Keratinocyte (primary cell): Measurements from ENCODE around the gene HYAL2. TPM values are rescaled to one million over a fixed set of nuclear protein-coding genes. Genes with fewer than 3 reads are reported as not detected.

Source experiments
- DNase-seq: peaks from one replicate; pipeline ENCODE4 v3.0.0-alpha.2; 2011; ENCODE audit warnings: low read depth, missing footprints, low spot score
- FAIRE-seq: peaks from 2 replicates; lab custom pipeline; 2011; peaks lifted over from hg19 to GRCh38; lab: Jason Lieb, UNC
- H2AFZ ChIP-seq: 2 replicates; pipeline ENCODE4 v1.6.0; 2012; ENCODE audit warnings: low read length, control low read depth, inconsistent platforms; ENCODE audit not compliant: control insufficient read depth
- H3K27ac ChIP-seq: 2 replicates; pipeline ENCODE4 v1.5.1; 2011; ENCODE audit warnings: low read length; ENCODE audit not compliant: control insufficient read depth, insufficient read depth
- H3K27me3 ChIP-seq: 3 replicates; pipeline ENCODE4 v1.6.0; 2011; ENCODE audit warnings: low read length; ENCODE audit not compliant: control insufficient read depth, insufficient read depth; ENCODE audit errors: extremely low read depth
- H3K36me3 ChIP-seq, 2 experiments: 2 replicates in 1 of 2; 3 replicates in 1 of 2; pipeline ENCODE4 v1.5.1; 2011; ENCODE audit warnings: low read length in 2 of 2, mild to moderate bottlenecking in 1 of 2; ENCODE audit not compliant: control insufficient read depth in 2 of 2, insufficient read depth in 2 of 2; ENCODE audit errors: extremely low read depth in 1 of 2
- H3K4me1 ChIP-seq: 3 replicates; pipeline ENCODE4 v1.5.1; 2011; ENCODE audit warnings: low read length; ENCODE audit not compliant: control insufficient read depth, insufficient read depth; ENCODE audit errors: extremely low read depth
- H3K4me2 ChIP-seq: 3 replicates; pipeline ENCODE4 v1.6.0; 2011; ENCODE audit warnings: low read depth, low read length; ENCODE audit not compliant: control insufficient read depth, insufficient read depth; ENCODE audit errors: extremely low read depth
- H3K4me3 ChIP-seq, 3 experiments: fragments of 200-600 bp in 1 of 3; sonication (generic) in 1 of 3; 2 replicates in 2 of 3; 3 replicates in 1 of 3; pipeline ENCODE4 v1.5.1; 2011 to 2016; ENCODE audit warnings: low read length in 3 of 3, mild to moderate bottlenecking in 3 of 3, control low read depth in 2 of 3, inconsistent platforms in 1 of 3, low read depth in 1 of 3, mixed read lengths in 1 of 3, mixed run types in 1 of 3, moderate library complexity in 1 of 3; ENCODE audit not compliant: control insufficient read depth in 2 of 3, insufficient read depth in 2 of 3; ENCODE audit errors: extremely low read depth in 1 of 3
- H3K79me2 ChIP-seq: 2 replicates; pipeline ENCODE4 v1.6.0; 2012; ENCODE audit warnings: low read length; ENCODE audit not compliant: control insufficient read depth, insufficient read depth
- H3K9ac ChIP-seq: 3 replicates; pipeline ENCODE4 v1.6.0; 2011; ENCODE audit warnings: low read length; ENCODE audit not compliant: control insufficient read depth, insufficient read depth; ENCODE audit errors: extremely low read depth
- H3K9me1 ChIP-seq: 3 replicates; pipeline ENCODE4 v1.6.0; 2011; ENCODE audit warnings: low read length; ENCODE audit not compliant: control insufficient read depth, insufficient read depth; ENCODE audit errors: extremely low read depth
- H3K9me3 ChIP-seq: 2 replicates; pipeline ENCODE4 v1.5.1; 2012; ENCODE audit warnings: low read depth, low read length; ENCODE audit not compliant: control insufficient read depth
- H4K20me1 ChIP-seq: 3 replicates; pipeline ENCODE4 v1.6.0; 2011; ENCODE audit warnings: low read length; ENCODE audit not compliant: control insufficient read depth, insufficient read depth; ENCODE audit errors: extremely low read depth
- EZH2 ChIP-seq: IDR thresholded peaks from one replicate; pipeline ENCODE4 v1.6.1; 2012; ENCODE audit warnings: inconsistent platforms, mild to moderate bottlenecking, low read length, moderate library complexity
- dilution Hi-C: fragments of 300-500 bp; cut with MboI; formaldehyde crosslinking; loops from one replicate; pipeline ENCODE4 v1.7.0; 2020; ENCODE audit warnings: low sequenced_read_pairs; ENCODE audit not compliant: extremely low pct_ligation_motif_present
- polyA plus RNA-seq, 5 experiments: library from polyadenylated mRNA; depleted of rRNA in 3 of 5; stranded (reverse) in 3 of 5; stranded (forward) in 1 of 5; unstranded in 1 of 5; fragments of >200 nt; gene quantifications; 1 replicate in 1 of 5; 2 replicates in 3 of 5; 3 replicates in 1 of 5; pipeline versions ENCODE4 v1.2.1 to v1.2.3, GENCODE V29; 2011 to 2012; ENCODE audit warnings: missing spikeins in 2 of 5, low read depth in 1 of 5, low replicate concordance in 1 of 5
- TF ChIP-seq, protein P1 (sequence below), 3 experiments: IDR thresholded peaks in 1 of 3; conservative IDR thresholded peaks in 1 of 3; optimal IDR thresholded peaks in 1 of 3; 2 replicates in 2 of 3; 3 replicates in 1 of 3; pipeline versions ENCODE3 to v1.5.1; 2011; ENCODE audit warnings: low read length in 3 of 3, mild to moderate bottlenecking in 3 of 3, moderate library complexity in 2 of 3, control low read depth in 1 of 3, inconsistent platforms in 1 of 3; ENCODE audit not compliant: insufficient read depth in 2 of 3; ENCODE audit errors: extremely low read depth in 1 of 3

HYAL2 gene
- polyA plus RNA-seq, 1 donor (not counting 4 experiments of a cell fraction or from before 2014, with no cell fraction given): 42.8 TPM

DNA sequence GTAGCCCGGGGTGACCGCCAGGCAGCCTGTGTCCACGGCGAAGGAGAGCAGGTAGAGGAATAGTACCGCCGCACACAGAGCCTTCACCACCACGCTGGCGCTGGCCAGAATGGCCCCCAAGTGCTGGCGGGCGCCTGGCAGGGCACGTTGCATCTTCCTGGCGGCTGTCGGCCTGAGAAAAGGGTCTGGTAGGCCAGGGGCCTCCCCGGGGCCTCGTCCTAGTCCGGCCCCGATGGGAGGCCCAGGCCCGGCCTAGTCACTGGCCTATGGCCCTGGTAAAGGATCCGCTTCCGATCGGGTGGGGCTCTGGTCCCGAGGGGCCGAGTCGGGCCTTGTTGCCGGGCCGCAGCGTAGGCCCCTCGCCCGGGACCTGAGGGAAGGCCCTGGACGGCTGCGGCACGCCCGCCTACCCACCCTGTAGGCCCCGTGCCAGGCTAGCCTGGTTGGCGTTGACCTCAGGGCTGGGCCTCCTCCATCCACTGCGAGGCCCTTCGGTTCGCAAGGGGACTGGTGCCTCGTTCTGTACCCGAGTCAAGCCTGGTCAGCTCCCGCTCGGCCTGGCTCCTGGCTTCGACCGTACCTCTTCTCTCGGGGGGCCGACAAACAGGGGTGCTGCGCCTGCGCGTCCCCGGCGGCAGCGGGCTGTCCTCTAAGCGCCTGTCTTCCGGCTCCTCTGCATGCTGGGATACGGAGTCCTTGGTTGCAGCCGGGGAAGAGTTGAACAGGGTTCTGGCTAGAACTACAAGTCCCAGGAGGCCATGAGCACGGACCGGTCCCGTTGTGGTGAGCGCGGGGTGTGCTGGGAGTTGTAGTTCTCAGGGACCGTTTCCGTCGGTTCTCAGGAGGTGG is 36.6 kb upstream of the HYAL2 start, which contains the start of gene TMEM115:
Gene TMEM115, minus strand, starts transcription at position 611 of the 849 bp plus-strand sequence. Its CDS starts 458 bp downstream, at position 153.
- Histone ChIP-seq H3K9ac (peak within 1 kb of the TSS; percentile 93), H3K4me2 (peak within 1 kb of the TSS; percentile 88), H3K27me3 (no peaks in the 10 kb centered on the region), H3K4me3 (peak within 1 kb of the TSS; percentile 78 to 88 (median 86)), H3K9me1 (peaks cover 2% of the 10 kb centered on the region), H3K36me3 (peaks cover 17 to 21% of the 10 kb centered on the region in 2 experiments), H2AFZ (peak within 1 kb of the TSS; percentile 90), H3K79me2 (peaks cover 44% of the 10 kb centered on the region), H4K20me1 (peaks cover 6% of the 10 kb centered on the region), H3K9me3 (no peaks in the 10 kb centered on the region), H3K27ac (peak within 1 kb of the TSS; percentile 85), H3K4me1 (peaks cover 28% of the 10 kb centered on the region)
- dilution Hi-C loops: no loop called here
- FAIRE-seq (peak; percentile 85), DNase-seq (peak; percentile 95)
- TF ChIP-seq, protein P1, sequence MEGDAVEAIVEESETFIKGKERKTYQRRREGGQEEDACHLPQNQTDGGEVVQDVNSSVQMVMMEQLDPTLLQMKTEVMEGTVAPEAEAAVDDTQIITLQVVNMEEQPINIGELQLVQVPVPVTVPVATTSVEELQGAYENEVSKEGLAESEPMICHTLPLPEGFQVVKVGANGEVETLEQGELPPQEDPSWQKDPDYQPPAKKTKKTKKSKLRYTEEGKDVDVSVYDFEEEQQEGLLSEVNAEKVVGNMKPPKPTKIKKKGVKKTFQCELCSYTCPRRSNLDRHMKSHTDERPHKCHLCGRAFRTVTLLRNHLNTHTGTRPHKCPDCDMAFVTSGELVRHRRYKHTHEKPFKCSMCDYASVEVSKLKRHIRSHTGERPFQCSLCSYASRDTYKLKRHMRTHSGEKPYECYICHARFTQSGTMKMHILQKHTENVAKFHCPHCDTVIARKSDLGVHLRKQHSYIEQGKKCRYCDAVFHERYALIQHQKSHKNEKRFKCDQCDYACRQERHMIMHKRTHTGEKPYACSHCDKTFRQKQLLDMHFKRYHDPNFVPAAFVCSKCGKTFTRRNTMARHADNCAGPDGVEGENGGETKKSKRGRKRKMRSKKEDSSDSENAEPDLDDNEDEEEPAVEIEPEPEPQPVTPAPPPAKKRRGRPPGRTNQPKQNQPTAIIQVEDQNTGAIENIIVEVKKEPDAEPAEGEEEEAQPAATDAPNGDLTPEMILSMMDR (optimal IDR thresholded peaks at IDR 0.05 in 1 of 3, IDR thresholded peaks at IDR 0.05 in 1 of 3, conservative IDR thresholded peaks at IDR 0.05 in 1 of 3; ENCODE audit: extremely low read depth in 1 of 3, insufficient read depth in 2 of 3, low read length in 3 of 3): no peak
- no peak for TF ChIP-seq EZH2

DNA sequence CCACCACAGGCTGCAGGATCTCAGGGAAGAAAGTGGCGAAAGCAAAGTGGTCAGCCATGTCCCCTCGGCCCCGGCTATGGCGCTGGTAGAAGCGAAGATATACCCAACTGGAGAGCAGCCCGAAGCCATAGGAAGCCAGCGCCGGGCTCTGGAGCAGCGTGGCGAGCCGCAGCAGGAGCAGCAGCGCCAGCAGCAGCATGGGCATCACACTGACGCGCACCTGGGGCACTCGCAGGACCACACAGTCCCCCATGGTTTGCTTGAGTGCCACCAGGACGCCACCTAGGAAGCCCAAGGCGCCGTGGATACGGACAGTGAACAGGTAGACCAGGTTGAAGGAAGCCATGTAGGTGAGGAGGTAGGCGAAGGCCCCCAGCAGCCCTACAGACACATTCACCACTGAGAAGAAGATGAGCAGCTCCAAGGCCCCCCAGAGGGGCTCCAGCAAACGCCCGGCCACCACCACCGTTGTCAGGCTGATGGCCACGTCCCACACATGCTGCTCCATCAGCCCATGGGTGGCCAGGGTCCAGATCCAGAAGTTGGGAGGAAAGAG is 35.9 kb upstream of the HYAL2 start:
- H3K4me1 ChIP-seq: peaks cover 28% of the 10 kb centered on the region

More for the DNA sequence above, 35.9 kb upstream of the HYAL2 start:
- Histone ChIP-seq H3K9ac (peak overlapping the region; percentile 93), H3K4me3 (peak overlapping the region; percentile 78 to 88 (median 86)), H3K27ac (peak overlapping the region; percentile 85), H3K4me2 (peak overlapping the region; percentile 88), H3K9me3 (no peaks in the 10 kb centered on the region), H3K79me2 (peaks cover 47% of the 10 kb centered on the region), H3K9me1 (peaks cover 2% of the 10 kb centered on the region), H2AFZ (no peak overlapping the region), H4K20me1 (peaks cover 6% of the 10 kb centered on the region), H3K27me3 (no peaks in the 10 kb centered on the region), H3K36me3 (peaks cover 21 to 24% of the 10 kb centered on the region in 2 experiments)
- no peak for DNase-seq
- dilution Hi-C loops: no loop called here
- TF ChIP-seq, protein P1 (optimal IDR thresholded peaks at IDR 0.05 in 1 of 3, IDR thresholded peaks at IDR 0.05 in 1 of 3, conservative IDR thresholded peaks at IDR 0.05 in 1 of 3; ENCODE audit: extremely low read depth in 1 of 3, insufficient read depth in 2 of 3, low read length in 3 of 3): no peak
- no peak for TF ChIP-seq EZH2
- FAIRE-seq: no peak
